Lower leg skin (tissue), 4 donors: Measurements from ENCODE around the gene PPP1R8. TPM values are rescaled to one million over a fixed set of nuclear protein-coding genes. Genes with fewer than 3 reads are reported as not detected.
"Not testable (repeated sequence)": the region's sequence is repeated elsewhere in the genome, so short reads cannot be mapped to it uniquely, and the experiment has no call there.

Experiments used
- DNase-seq, 2 donors: peaks; one replicate each; pipeline ENCODE4 v3.0.0-alpha.2; 2019; ENCODE audit warnings: low spot score in 2 of 2
- H3K4me3 ChIP-seq: fragments of 200-600 bp; sonication (generic); 2 replicates; pipeline ENCODE4 v1.5.1; 2017; ENCODE audit warnings: mild to moderate bottlenecking, low read depth; ENCODE audit not compliant: poor library complexity, severe bottlenecking
- POLR2A ChIP-seq, 2 donors: fragments of 450-650 bp; IDR thresholded peaks; one replicate each; pipeline ENCODE4 v1.6.1; 2016 to 2017; ENCODE audit warnings: antibody characterized with exemption in 2 of 2, mild to moderate bottlenecking in 1 of 2, moderate library complexity in 1 of 2
- WGBS, 2 donors: methylation state at CpG; one replicate each; pipeline ENCODE4 v1.1.5; 2018; 5-methylcytosine and 5-hydroxymethylcytosine counted together
- intact Hi-C: fragments of 100-400 bp; cut with DNase I; formaldehyde crosslinking; loops from one replicate; pipeline ENCODE4 v1.15.0; 2023; ENCODE audit warnings: low total_unique reads
- total RNA-seq, 4 donors: library from RNA; depleted of rRNA; stranded (reverse); fragments of >200 nt; gene quantifications; one replicate each; pipeline ENCODE4 v1.1.0, GENCODE V29; 2016
- TF ChIP-seq, protein P1 (sequence below), 3 donors: fragments of 450-650 bp; IDR thresholded peaks; one replicate each; pipeline ENCODE4 v1.5.1; 2016; ENCODE audit warnings: antibody characterized with exemption in 3 of 3, mild to moderate bottlenecking in 3 of 3, moderate library complexity in 2 of 3

PPP1R8 gene
- total RNA-seq, 4 donors from 2014 or later: 25.1 to 49.1 (median 42.0) TPM

GRCh38 chr1:27835501-27835900, 4.9 kb downstream of the PPP1R8 start:
- DNase-seq: no peak
- WGBS, 2 donors: 83 to 100% methylated on average over 1 of the region's 1 CpG
- H3K4me3 ChIP-seq: no peak overlapping the region
- TF ChIP-seq POLR2A (IDR thresholded peaks at IDR 0.05): no peak
- intact Hi-C loops: no loop called here

DNA sequence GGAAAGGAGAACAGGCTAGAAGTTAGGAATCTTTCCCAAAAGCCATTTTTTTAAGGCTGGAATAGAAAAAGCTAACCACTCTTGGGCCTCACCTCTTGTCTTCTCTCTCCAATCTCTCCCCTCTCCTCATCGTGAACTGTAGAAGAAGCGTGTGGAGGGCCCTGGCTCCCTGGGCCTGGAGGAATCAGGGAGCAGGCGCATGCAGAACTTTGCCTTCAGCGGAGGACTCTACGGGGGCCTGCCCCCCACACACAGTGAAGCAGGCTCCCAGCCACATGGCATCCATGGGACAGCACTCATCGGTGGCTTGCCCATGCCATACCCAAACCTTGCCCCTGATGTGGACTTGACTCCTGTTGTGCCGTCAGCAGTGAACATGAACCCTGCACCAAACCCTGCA, 19.4 kb downstream of the PPP1R8 start:
- TF ChIP-seq, protein P1, sequence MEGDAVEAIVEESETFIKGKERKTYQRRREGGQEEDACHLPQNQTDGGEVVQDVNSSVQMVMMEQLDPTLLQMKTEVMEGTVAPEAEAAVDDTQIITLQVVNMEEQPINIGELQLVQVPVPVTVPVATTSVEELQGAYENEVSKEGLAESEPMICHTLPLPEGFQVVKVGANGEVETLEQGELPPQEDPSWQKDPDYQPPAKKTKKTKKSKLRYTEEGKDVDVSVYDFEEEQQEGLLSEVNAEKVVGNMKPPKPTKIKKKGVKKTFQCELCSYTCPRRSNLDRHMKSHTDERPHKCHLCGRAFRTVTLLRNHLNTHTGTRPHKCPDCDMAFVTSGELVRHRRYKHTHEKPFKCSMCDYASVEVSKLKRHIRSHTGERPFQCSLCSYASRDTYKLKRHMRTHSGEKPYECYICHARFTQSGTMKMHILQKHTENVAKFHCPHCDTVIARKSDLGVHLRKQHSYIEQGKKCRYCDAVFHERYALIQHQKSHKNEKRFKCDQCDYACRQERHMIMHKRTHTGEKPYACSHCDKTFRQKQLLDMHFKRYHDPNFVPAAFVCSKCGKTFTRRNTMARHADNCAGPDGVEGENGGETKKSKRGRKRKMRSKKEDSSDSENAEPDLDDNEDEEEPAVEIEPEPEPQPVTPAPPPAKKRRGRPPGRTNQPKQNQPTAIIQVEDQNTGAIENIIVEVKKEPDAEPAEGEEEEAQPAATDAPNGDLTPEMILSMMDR (IDR thresholded peaks at IDR 0.05): no peak
- TF ChIP-seq POLR2A (IDR thresholded peaks at IDR 0.05): no peak
- 95% methylated on average over 7 of the region's 7 CpGs for WGBS, 2 donors
- intact Hi-C loops: loop anchor here (10.0 kb wide), 1 partner anchor 125 kb away; no protein-coding TSS in a partner anchor

DNA sequence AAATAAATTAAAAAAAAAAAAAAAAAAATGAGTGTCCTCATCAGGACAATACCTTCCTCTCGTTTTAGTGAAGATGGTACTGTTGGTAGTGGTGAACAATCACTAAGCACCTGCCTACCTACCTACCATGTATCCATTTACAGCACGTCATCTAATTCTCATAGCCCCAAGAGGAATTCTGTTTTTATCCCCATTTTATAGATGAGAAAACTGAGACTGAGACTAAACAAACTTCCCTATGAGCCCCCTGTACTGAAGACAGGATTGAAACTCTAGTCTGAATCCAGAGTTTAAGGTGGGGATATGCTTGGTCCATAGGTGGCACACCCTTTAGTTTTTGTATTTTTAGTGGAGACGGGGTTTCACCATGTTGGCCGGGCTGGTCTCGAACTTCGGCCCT, 24.5 kb downstream of the PPP1R8 start:
- intact Hi-C loops: loop anchor here (10.0 kb wide), 1 partner anchor 120 kb away; no protein-coding TSS in a partner anchor
- peak in 1 of 2 donors; percentile 0 for DNase-seq
- H3K4me3 ChIP-seq: no peak overlapping the region
- WGBS, 2 donors: 86 to 87% methylated on average over 6 of the region's 6 CpGs
- TF ChIP-seq, protein P1 (IDR thresholded peaks at IDR 0.05): no peak
- no peak for TF ChIP-seq POLR2A (IDR thresholded peaks at IDR 0.05)

More for the DNA sequence above, 19.4 kb downstream of the PPP1R8 start:
- peak in 1 of 2 donors; percentile 32 for DNase-seq
- H3K4me3 ChIP-seq: no peak overlapping the region

GRCh38 chr1:27856561-27857343, 26.2 kb downstream of the PPP1R8 start:
- intact Hi-C loops: loop anchor here (10.0 kb wide), 1 partner anchor 118 kb away; no protein-coding TSS in a partner anchor
- peak in 1 of 2 donors; percentile 75 for DNase-seq
- no peak for TF ChIP-seq POLR2A (IDR thresholded peaks at IDR 0.05)
- TF ChIP-seq, protein P1 (IDR thresholded peaks at IDR 0.05): no peak
- WGBS, 2 donors: 62 to 66% methylated on average over 12 of the region's 12 CpGs
- no peak overlapping the region for H3K4me3 ChIP-seq

GRCh38 chr1:27857552-27857951, 27.0 kb downstream of the PPP1R8 start:
- intact Hi-C loops: loop anchor here (10.0 kb wide), 1 partner anchor 117 kb away; no protein-coding TSS in a partner anchor
- WGBS, 2 donors: 79 to 83% methylated on average over 11 of the region's 11 CpGs
- not testable (repeated sequence) for H3K4me3 ChIP-seq
- DNase-seq: peak in 1 of 2 donors; percentile 56

DNA sequence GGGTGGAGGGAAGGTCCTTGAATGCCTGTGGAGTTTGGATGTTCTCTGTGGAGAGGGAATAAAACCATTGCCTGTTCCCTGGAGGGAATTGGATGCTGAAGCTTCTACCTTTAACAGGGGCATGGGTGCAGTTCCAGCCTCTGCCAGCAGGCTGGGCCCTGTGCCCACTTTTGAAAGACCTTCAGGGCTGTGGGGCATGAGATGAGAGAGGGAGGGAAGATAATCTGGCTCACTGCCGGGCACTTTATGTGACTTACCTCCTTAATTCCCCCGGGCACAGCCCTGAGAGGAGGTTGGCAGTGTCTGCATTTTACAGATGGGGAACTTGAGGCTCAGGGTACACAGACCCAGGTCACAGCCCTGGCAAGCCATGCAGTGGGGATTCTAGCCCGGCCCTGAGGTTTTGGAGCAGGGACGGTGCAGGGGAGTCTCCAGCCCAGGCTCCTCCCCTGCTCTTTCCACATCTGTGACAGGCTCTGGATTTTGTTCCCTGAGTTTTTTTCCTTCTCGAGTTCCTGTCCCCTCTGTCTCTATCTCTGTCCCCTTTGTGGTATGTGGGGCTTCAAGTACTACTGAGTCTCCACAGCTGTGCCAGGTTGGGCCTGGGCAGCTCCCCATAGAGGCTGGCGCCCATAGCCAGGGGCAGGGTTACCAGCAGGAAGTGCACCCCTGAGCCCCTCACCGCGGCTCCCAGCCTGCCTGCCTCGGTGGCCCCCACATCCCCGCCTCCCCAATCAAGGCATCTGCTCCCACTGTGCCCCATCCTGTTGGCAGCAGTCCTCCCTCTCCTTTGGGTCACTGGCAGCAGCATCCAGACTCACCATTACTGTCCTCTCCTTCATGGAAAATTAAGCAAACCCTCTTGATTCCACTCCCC, 27.7 kb downstream of the PPP1R8 start:
- no peak overlapping the region for H3K4me3 ChIP-seq
- DNase-seq: peak; percentile 81 to 96
- intact Hi-C loops: loop anchor here (10.0 kb wide), 1 partner anchor 116 kb away; no protein-coding TSS in a partner anchor
- TF ChIP-seq POLR2A (IDR thresholded peaks at IDR 0.05): no peak
- TF ChIP-seq, protein P1 (IDR thresholded peaks at IDR 0.05): peak in 1 of 3 donors; percentile 77
- WGBS, 2 donors: 33 to 37% methylated on average over 10 of the region's 10 CpGs
